Measurements from ENCODE around the gene APOB.
A peak's percentile ranks its signal among the peaks of the same experiment; 100 is the strongest.

The APOB gene

GRCh38 chr2:20977520-20978180 lies 66.2 kb downstream of the APOB start:
- ATAC-seq = no peak

GRCh38 chr2:20976527-20976926 lies 67.3 kb downstream of the APOB start:
- ATAC-seq = no peak

- no peak for ATAC-seq
Measured at GRCh38 chr2:20972792-20973565, 70.9 kb downstream of the APOB start.

DNA sequence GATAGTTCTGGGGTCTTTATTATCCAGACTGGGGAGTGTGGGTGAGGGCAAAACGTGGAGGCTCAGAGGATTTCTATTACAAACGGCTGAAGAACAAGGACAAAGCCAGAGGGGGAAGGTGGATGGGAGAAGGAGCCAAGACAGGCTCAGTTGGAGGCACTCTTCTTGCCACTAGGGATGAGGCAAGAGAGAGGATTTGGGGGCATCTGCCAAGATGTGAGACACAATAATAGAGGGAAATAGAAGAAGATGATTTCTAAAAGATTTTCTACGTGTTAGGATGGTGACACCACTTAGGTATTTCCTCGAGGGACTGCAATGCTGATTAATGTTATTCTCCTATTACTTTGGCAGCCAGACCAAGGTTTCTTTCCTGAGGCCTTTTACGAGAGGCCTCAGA lies 71.8 kb downstream of the APOB start:
- no peak for ATAC-seq

- ATAC-seq = no peak
Measured at GRCh38 chr2:20970068-20970467, 73.8 kb downstream of the APOB start.

GRCh38 chr2:20966061-20966595 lies 77.7 kb downstream of the APOB start:
- ATAC-seq = no peak

DNA sequence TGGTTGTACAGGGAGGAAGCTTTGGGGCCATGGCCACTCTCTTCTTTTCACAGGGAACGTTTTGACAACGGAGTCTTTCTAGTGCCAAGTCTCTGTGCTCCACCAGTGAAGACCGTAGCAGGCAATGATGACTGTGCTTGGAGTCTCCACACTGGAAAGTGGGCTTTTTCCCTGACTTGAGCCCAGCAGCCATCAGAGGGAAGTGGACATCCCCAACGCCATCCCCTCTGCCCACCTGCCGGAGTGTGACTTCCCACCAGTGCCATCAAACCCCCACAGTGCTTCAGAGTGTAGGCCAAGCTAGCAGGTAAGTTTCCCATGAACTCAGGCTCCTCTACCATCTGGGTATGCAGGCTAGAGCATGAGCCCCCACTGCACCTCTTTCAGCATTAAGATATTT lies 78.7 kb downstream of the APOB start:
- ATAC-seq = no peak

GRCh38 chr2:20963867-20964266 lies 80.0 kb downstream of the APOB start:
- no peak for ATAC-seq

DNA sequence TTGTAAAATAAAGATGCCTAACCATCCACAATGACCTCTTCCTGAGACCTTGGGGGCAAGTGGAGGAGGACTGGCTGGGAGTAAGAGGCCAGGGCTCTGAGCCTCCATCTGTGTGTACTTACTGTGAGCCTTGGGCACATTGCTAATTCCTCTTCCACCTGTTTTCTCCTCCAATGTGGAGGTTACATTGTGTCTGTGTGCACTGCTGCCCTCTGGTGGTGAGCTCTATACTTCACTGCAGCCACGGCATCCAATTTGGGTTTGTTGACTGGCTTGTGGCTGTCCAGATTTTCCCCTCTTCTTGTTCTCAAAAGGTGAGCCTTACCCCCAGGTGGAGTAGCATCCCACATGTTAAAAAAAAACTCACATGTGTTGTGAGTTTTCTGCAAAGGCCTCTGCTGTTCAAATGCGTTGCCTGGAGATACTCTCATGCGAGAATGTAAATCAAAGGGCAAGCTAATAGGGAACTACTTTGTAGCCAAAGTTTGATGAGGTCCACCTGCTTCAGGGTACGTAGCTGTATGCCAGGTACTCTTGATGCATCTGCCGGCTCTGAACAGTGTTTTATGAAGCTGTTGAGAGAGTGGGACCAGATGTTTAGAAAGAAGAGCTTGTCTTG lies 80.8 kb downstream of the APOB start:
- peak in 1 of 2 donors; percentile 53 for ATAC-seq

DNA sequence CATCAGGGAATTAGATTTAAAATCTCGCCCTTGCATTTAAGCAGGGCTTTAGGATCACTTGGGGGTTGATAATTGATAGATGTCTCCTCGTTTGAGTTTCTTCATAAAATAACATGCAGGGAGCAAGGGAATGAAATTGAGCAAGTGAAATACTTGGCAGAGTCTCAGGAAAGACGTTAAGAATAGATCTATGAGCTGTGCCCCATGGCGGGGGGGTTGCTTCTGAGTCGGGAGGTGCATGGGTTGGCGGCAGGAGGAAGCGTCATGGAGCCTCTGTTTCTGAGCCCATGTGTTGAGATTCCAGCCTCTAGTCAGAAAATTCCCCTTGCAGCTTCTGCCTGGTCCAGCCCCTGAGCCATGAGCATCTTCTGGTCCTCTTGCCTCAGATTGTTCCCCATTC lies 82.0 kb downstream of the APOB start:
- ATAC-seq = no peak

- ATAC-seq = no peak
Measured at GRCh38 chr2:20960003-20960402, 83.9 kb downstream of the APOB start.

DNA sequence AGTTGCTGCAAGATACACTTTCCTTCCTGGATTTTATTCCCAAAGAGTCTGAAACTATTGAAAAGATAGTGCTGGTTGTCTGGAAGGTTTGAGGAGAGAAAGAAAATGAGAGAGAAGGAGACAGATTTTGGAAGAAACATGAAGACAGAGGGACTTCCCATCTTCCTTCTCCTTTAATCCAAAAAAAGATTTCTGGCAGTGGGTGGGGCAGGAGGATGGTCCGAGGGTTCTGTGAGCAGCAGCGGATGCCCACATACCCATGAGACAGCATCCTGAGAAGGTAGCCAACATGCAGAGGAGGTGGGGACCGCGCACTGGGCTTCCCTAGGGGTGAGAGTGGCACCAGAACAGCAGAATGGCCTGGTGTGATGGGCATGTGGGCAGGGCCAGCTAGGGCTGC lies 84.6 kb downstream of the APOB start:
- ATAC-seq = no peak

DNA sequence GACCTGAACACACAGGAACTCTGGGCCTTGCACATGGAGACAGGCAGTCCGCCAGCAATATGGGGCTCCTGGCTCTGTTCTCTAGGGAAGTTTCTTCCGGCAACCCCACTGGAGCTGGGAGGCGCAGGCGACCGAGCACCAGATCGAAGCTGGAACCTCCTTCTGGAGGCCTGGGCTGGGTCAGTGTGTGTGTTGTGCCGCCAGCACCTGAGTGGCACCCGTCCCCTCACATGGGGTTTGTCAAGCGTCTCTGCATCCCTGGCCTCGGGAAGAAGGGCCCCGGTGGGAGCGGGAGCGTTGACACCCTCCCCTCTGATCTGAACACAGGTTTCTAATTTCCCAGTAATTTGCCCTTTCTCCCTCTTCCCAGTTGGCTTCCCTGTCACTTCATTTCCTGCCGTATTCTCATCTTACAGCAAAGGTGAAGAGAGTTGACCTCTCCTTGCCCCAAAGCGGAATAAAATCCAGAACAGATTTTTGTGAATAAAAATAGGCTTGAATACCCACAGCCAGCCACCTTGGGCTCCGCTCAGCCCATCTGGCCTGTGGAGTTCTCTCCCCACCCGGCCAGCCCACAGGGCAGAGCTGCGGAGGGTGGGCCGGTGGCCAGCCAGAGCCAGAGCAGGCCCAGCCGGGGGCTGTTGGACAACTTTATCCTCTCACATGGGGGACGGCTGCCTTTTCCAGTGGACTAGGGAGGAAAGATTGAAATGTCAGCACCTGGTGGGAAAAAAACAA lies 85.9 kb downstream of the APOB start:
- no peak for ATAC-seq

GRCh38 chr2:20955277-20956026 lies 88.4 kb downstream of the APOB start:
- ATAC-seq = no peak

GRCh38 chr2:20953146-20953824 lies 90.6 kb downstream of the APOB start:
- no peak for ATAC-seq

All from activated CD4-positive, CD25-positive, alpha-beta regulatory T cell treated with anti-CD3 and anti-CD28 coated beads, Interleukin-2, amount 50 U/mL, for 24 hours (primary cell).